ENCODE measurements around the gene FRMD3. TPM values are rescaled to one million over a fixed set of nuclear protein-coding genes. Genes with fewer than 3 reads are reported as not detected.

FRMD3 gene
- total and polyA plus RNA-seq, 2 donors (not counting 1 experiment from before 2014, with no cell fraction given) = 0.19 to 0.66 TPM

- Histone ChIP-seq H3K4me1 (ENCODE audit: control insufficient read depth, extremely low read depth, insufficient read depth, low read length) (no peaks in the 10 kb centered on the region), H3K4me2 (ENCODE audit: extremely low read depth, insufficient read depth, low read length) (no peak overlapping the region), H2AFZ (ENCODE audit: low read length) (no peak overlapping the region), H3K9me3 (ENCODE audit: control insufficient read depth, insufficient read depth, low read depth, low read length) (no peaks in the 10 kb centered on the region), H3K27ac (ENCODE audit: insufficient read depth, low read length) (no peak overlapping the region), H3K27me3 (ENCODE audit: control insufficient read depth, insufficient read depth, low read length) (peaks cover 3% of the 10 kb centered on the region), H3K4me3 (replicated peaks in 1 of 4; ENCODE audit: control extremely low read depth in 1 of 4, insufficient read depth in 1 of 4, low read depth in 3 of 4, low read length in 4 of 4) (no peak overlapping the region), H3K9ac (ENCODE audit: insufficient read depth, low read length) (no peak overlapping the region), H3K79me2 (ENCODE audit: control insufficient read depth, insufficient read depth, low read length) (no peaks in the 10 kb centered on the region), H4K20me1 (ENCODE audit: control insufficient read depth, extremely low read depth, insufficient read depth, low read length) (no peaks in the 10 kb centered on the region), H3K36me3 (ENCODE audit: control insufficient read depth, insufficient read depth, low read length) (no peaks in the 10 kb centered on the region)
- TF ChIP-seq EZH2 (IDR thresholded peaks at IDR 0.05; ENCODE audit: low read length, missing control alignments) = no peak
- TF ChIP-seq CTCF (conservative IDR thresholded peaks at IDR 0.05 in 1 of 2, IDR thresholded peaks at IDR 0.05 in 1 of 2; ENCODE audit: low read depth in 1 of 2, low read length in 2 of 2) = no peak
- DNase-seq (ENCODE audit: low read depth in 2 of 2) = no peak
These were observed 2.5 kb downstream of the FRMD3 start for GRCh38 chr9:83535736-83536135.

GRCh38 chr9:83533296-83533695 is 4.9 kb downstream of the FRMD3 start:
- Histone ChIP-seq H3K4me1 (ENCODE audit: control insufficient read depth, extremely low read depth, insufficient read depth, low read length) (no peaks in the 10 kb centered on the region), H3K27me3 (ENCODE audit: control insufficient read depth, insufficient read depth, low read length) (peaks cover 3% of the 10 kb centered on the region), H2AFZ (ENCODE audit: low read length) (no peak overlapping the region), H3K4me2 (ENCODE audit: extremely low read depth, insufficient read depth, low read length) (no peak overlapping the region), H4K20me1 (ENCODE audit: control insufficient read depth, extremely low read depth, insufficient read depth, low read length) (no peaks in the 10 kb centered on the region), H3K9ac (ENCODE audit: insufficient read depth, low read length) (no peak overlapping the region), H3K4me3 (replicated peaks in 1 of 4; ENCODE audit: control extremely low read depth in 1 of 4, insufficient read depth in 1 of 4, low read depth in 3 of 4, low read length in 4 of 4) (no peak overlapping the region), H3K79me2 (ENCODE audit: control insufficient read depth, insufficient read depth, low read length) (no peaks in the 10 kb centered on the region), H3K9me3 (ENCODE audit: control insufficient read depth, insufficient read depth, low read depth, low read length) (no peaks in the 10 kb centered on the region), H3K36me3 (ENCODE audit: control insufficient read depth, insufficient read depth, low read length) (no peaks in the 10 kb centered on the region), H3K27ac (ENCODE audit: insufficient read depth, low read length) (no peak overlapping the region)
- DNase-seq (ENCODE audit: low read depth in 2 of 2) = peak in 1 of 2 donors; percentile 3
- TF ChIP-seq EZH2 (IDR thresholded peaks at IDR 0.05; ENCODE audit: low read length, missing control alignments) (no peak), CTCF (conservative IDR thresholded peaks at IDR 0.05 in 1 of 2, IDR thresholded peaks at IDR 0.05 in 1 of 2; ENCODE audit: low read depth in 1 of 2, low read length in 2 of 2) (no peak)

DNA sequence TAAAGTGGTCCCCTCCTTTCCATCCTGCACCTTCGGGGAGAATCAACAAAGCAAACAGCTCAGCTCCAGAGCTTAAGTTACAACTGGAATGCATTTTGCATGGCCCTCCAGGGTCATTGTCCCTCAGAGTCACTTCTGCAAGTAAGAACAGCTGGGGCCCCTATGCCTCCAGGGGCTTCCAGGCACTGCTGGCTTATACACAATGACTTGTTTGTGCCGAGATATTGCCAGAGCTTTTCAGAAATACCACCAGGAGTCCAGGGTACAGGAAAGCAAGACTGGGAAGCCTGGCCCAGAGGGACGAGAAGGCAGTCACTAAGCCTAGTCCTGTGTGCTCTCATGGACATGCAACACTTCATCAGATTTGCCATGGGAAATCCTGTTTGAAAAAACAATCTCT is 11.3 kb downstream of the FRMD3 start:
- TF ChIP-seq EZH2 (IDR thresholded peaks at IDR 0.05; ENCODE audit: low read length, missing control alignments) (no peak), CTCF (conservative IDR thresholded peaks at IDR 0.05 in 1 of 2, IDR thresholded peaks at IDR 0.05 in 1 of 2; ENCODE audit: low read depth in 1 of 2, low read length in 2 of 2) (no peak)
- no peaks in the 10 kb centered on the region for H3K79me2 ChIP-seq (ENCODE audit: control insufficient read depth, insufficient read depth, low read length)

More for the DNA sequence above, 11.3 kb downstream of the FRMD3 start:
- H3K9ac ChIP-seq (ENCODE audit: insufficient read depth, low read length) = no peak overlapping the region
- H3K4me1 ChIP-seq (ENCODE audit: control insufficient read depth, extremely low read depth, insufficient read depth, low read length) = no peaks in the 10 kb centered on the region
- H3K36me3 ChIP-seq (ENCODE audit: control insufficient read depth, insufficient read depth, low read length) = no peaks in the 10 kb centered on the region
- no peak overlapping the region for H3K4me2 ChIP-seq (ENCODE audit: extremely low read depth, insufficient read depth, low read length)
- H3K27me3 ChIP-seq (ENCODE audit: control insufficient read depth, insufficient read depth, low read length) = no peaks in the 10 kb centered on the region
- no peaks in the 10 kb centered on the region for H3K9me3 ChIP-seq (ENCODE audit: control insufficient read depth, insufficient read depth, low read depth, low read length)
- no peak overlapping the region for H3K4me3 ChIP-seq (replicated peaks in 1 of 4; ENCODE audit: control extremely low read depth in 1 of 4, insufficient read depth in 1 of 4, low read depth in 3 of 4, low read length in 4 of 4)
- H2AFZ ChIP-seq (ENCODE audit: low read length) = no peak overlapping the region
- no peak for DNase-seq (ENCODE audit: low read depth in 2 of 2)
- H4K20me1 ChIP-seq (ENCODE audit: control insufficient read depth, extremely low read depth, insufficient read depth, low read length) = no peaks in the 10 kb centered on the region
- H3K27ac ChIP-seq (ENCODE audit: insufficient read depth, low read length) = no peak overlapping the region

All from fibroblast of lung (primary cell).